Measurements from ENCODE around the gene AEBP2. TPM values are rescaled to one million over a fixed set of nuclear protein-coding genes. Genes with fewer than 3 reads are reported as not detected.

Gene AEBP2
- total and polyA plus RNA-seq, 2 of the 8 experiments (the other 6 are each of a cell fraction or from before 2014, with no cell fraction given) = 13.6 to 61.4 TPM

GRCh38 chr12:19436931-19437330 is 2.4 kb upstream of the AEBP2 start (continued):
- TF ChIP-seq CHD1 (IDR thresholded peaks at IDR 0.05; ENCODE audit: low read depth, low read length) (no peak), ZNF274 (IDR thresholded peaks at IDR 0.05; ENCODE audit: borderline replicate concordance, extremely low read depth, low read length) (no peak)
- TF ChIP-seq, protein P1, sequence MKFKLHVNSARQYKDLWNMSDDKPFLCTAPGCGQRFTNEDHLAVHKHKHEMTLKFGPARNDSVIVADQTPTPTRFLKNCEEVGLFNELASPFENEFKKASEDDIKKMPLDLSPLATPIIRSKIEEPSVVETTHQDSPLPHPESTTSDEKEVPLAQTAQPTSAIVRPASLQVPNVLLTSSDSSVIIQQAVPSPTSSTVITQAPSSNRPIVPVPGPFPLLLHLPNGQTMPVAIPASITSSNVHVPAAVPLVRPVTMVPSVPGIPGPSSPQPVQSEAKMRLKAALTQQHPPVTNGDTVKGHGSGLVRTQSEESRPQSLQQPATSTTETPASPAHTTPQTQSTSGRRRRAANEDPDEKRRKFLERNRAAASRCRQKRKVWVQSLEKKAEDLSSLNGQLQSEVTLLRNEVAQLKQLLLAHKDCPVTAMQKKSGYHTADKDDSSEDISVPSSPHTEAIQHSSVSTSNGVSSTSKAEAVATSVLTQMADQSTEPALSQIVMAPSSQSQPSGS (IDR thresholded peaks at IDR 0.05; ENCODE audit: low read length) = no peak

Measured in H1 (cell line).